NCI-H1694 (cell line): ENCODE measurements around the gene STRBP.
"Not testable (repeated sequence)": the region's sequence is repeated elsewhere in the genome, so short reads cannot be mapped to it uniquely, and the experiment has no call there.

Experiments
- DNase-seq: peaks from one replicate; lab custom pipeline; 2025; lab: John Stamatoyannopoulos, UW

The STRBP gene

GRCh38 chr9:123283048-123283408, 14.6 kb upstream of the STRBP start:
- DNase-seq: no peak

DNA sequence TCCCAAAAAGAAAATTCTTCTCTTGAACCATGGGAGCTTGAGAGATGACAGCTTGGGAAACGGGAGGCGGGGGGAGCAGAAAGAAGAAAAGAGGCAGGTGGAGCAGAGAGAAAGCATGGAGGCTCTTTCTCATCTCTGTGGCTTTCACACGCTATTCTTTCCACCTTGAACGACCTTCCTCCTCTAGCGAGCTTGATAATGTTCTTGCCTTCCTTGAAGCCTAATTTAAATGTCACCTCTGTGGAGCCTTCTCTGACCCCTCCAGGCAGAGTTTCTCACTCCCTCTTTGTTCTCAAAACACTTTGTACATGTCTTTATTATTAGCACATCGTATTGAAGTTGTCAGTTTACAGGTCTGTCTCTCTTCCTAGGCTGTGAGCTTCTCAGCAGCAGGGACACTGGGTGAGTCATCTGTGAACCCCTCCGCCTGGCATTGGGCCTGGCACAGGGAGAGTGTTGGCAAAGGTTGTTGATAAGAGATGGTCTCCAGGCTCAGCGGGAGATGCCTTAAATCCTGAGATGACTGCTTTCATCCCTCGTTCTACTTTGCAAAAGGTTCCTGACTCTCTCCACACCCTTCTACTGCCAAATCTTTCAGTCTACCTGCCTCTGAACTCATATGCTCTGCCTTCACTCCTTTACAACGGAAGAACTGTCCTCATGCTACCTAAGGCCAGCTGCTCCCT, 14.1 kb upstream of the STRBP start:
- DNase-seq: no peak

GRCh38 chr9:123281659-123282350, 13.4 kb upstream of the STRBP start:
- DNase-seq: no peak

GRCh38 chr9:123278879-123279493, 10.6 kb upstream of the STRBP start:
- DNase-seq: not testable (repeated sequence)

DNA sequence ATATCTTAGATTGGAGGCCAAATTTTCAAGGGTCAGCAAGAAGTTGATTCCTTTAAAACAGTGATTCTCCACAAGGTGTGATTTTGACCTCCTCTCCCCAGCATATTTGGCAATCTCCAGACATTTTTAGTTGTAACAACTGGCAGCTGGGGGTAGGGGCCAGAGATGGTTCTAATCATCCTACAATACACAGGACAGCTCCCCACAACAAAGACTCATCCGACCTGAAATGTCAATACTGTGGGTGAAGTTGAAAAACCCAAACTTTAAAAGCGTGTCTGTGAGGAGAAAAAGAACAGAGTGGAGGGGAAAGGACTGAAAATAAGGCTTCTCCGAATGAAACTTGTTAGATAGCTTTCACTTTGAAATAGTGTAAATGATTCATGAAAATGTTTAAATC, 10.0 kb upstream of the STRBP start:
- DNase-seq: no peak

GRCh38 chr9:123276551-123276950, 8.2 kb upstream of the STRBP start:
- DNase-seq: no peak

- not testable (repeated sequence) for DNase-seq
Measured at GRCh38 chr9:123271133-123271532, 2.7 kb upstream of the STRBP start.

DNA sequence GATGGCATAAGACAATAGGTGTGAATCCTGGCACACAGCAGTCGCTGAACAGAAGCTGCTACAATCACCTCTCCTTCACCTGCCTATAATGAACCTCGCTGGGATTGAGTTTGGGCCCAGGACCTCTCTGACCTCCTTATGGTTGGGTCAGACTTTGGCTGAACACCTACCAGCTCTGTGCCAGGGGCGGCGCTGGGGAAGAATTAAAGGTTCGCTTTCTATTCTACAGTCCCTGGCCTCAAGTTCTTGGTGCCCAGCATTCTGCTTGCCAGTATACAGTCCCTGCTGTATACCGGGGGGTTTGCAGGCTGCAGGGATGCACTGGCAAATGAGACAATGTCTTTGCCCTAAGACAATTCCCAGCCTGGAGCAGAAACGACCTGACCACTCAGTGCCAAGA, 895 bp upstream of the STRBP start:
- no peak for DNase-seq

- no peak for DNase-seq
Measured at GRCh38 chr9:123268199-123268464, 254 bp downstream of the STRBP start.

GRCh38 chr9:123267481-123268198, 746 bp downstream of the STRBP start:
- no peak for DNase-seq

DNA sequence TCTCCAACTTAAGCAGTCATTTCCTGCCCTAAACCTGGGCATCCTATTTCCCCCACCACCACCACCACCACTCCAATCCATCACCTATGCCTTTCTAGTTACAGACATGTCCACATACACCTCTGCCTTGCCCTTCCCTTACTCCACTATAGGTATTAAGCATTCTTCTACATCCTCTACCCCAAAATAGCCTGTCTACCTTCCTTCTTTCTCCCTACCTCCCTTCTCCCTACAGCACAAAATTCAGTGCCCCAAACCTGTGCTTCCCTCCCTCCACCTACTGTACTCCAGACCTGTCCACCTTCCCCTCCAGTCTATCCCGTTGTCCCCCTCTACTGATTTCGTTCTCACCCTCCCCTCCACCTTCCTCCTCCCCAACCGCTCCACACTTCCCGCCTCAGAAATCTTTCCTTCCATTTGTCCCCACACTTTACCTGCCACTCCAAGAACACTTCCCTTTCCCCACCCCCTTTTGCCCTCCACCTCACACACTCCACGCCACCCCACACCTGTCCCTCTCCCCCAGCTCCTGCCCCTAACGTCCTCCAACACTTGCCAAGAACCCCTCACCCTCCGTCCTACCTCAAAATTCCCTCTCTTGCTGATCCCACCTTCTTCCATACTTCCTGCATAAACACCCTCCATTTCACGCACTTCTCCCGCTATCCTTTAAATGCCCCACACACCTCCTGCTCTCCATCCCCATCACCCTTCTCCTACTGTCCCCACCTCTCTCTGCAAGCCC, 1.6 kb downstream of the STRBP start:
- DNase-seq: no peak

DNA sequence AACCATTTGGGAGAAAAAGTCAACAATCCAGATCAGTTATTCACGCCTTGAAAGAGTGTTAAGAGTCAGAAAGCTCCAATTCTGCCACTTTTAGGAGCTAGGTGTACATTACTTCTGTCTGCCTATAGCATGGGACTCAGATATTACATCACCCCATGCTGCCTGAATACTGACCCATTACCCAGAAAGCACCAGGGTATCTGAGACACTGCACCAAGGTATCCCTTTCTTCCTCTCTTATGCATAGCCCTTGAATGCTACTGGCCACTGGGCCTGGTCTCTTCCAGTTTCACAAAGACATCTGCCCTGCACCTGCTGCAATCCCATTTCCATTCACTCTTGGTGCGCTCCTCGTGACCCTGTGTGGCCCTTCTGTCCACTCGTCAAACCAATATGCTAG, 2.6 kb downstream of the STRBP start:
- no peak for DNase-seq

GRCh38 chr9:123263227-123263626, 5.2 kb downstream of the STRBP start:
- DNase-seq: no peak

DNA sequence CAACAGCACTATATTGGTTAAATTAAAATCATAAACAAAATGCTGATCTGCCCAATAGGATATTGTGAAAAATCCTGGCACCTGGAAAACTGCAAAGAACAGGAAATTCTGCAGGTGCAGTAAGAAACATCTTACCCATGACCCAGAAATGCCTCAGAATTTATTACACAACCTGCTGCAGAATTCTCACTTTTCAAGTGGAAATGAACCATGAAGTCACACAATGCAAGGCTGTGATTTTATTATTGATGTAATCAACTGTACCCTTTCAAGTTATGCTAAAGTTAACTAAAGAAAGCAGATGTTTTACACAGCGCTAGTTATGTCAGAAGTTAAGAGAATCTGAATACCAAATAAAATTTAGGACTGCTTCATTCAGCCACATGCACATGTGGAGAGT, 6.0 kb downstream of the STRBP start:
- no peak for DNase-seq

- no peak for DNase-seq
Measured at GRCh38 chr9:123261006-123261677, 7.2 kb downstream of the STRBP start.

DNA sequence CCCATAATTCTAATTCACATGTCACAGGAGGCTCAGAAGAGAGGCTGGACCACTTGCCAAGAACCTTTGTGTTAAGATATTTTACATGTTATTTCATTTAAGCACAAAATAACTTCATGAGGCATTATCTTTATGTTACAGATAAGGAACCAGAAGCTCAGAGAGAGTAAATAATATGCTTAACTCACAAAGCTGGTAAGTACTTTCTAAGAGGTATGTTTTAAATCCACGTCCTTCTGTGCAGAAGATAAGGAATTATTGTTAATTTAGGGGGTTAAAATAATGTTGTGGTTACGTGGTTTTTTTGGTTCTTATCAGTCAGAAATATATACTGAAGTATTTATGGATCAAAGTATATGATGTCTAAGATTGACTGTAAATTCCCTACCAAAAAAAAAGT, 8.0 kb downstream of the STRBP start:
- no peak for DNase-seq

GRCh38 chr9:123257276-123257675, 11.1 kb downstream of the STRBP start:
- DNase-seq: no peak

GRCh38 chr9:123255718-123256117, 12.7 kb downstream of the STRBP start:
- DNase-seq: no peak

GRCh38 chr9:123253204-123253603, 15.2 kb downstream of the STRBP start:
- no peak for DNase-seq

GRCh38 chr9:123251741-123252140, 16.6 kb downstream of the STRBP start:
- no peak for DNase-seq

- no peak for DNase-seq
Measured at GRCh38 chr9:123251324-123251723, 17.1 kb downstream of the STRBP start.

- no peak for DNase-seq
Measured at GRCh38 chr9:123250504-123250903, 17.9 kb downstream of the STRBP start.
